Measurements from ENCODE around the gene DBNDD1. TPM values are rescaled to one million over a fixed set of nuclear protein-coding genes. Genes with fewer than 3 reads are reported as not detected.

Gene DBNDD1
- total RNA-seq, 4 donors from 2014 or later = 7.4 to 12.8 (median 10.3) TPM

GRCh38 chr16:90034504-90034903 is 15.2 kb upstream of the DBNDD1 start:
- Histone ChIP-seq H3K4me1 (no peaks in the 10 kb centered on the region), H3K4me3 (replicated peaks in 1 of 3) (no peak overlapping the region), H3K36me3 (peaks cover 60 to 63% of the 10 kb centered on the region in 2 donors), H3K9me3 (no peaks in the 10 kb centered on the region), H3K27me3 (no peaks in the 10 kb centered on the region), H3K27ac (no peak overlapping the region)
- DNase-seq = no peak
- TF ChIP-seq CTCF (IDR thresholded peaks at IDR 0.05) (no peak), POLR2A (IDR thresholded peaks at IDR 0.05) (no peak)
- intact Hi-C loops (cut with DNase I) = no loop called here
- 83% methylated on average over 8 of the region's 8 CpGs for WGBS, 2 donors

GRCh38 chr16:90033387-90033786 is 14.1 kb upstream of the DBNDD1 start:
- no peak overlapping the region for H3K27ac ChIP-seq
- intact Hi-C loops (cut with DNase I) = no loop called here
- H3K9me3 ChIP-seq = no peaks in the 10 kb centered on the region
- H3K27me3 ChIP-seq = no peaks in the 10 kb centered on the region
- TF ChIP-seq POLR2A (IDR thresholded peaks at IDR 0.05) (no peak), CTCF (IDR thresholded peaks at IDR 0.05) (no peak)
- peaks cover 51 to 52% of the 10 kb centered on the region in 2 donors for H3K36me3 ChIP-seq
- no peak overlapping the region for H3K4me3 ChIP-seq (replicated peaks in 1 of 3)
- 86 to 87% methylated on average over 4 of the region's 4 CpGs for WGBS, 2 donors
- no peak for DNase-seq
- H3K4me1 ChIP-seq = no peaks in the 10 kb centered on the region

DNA sequence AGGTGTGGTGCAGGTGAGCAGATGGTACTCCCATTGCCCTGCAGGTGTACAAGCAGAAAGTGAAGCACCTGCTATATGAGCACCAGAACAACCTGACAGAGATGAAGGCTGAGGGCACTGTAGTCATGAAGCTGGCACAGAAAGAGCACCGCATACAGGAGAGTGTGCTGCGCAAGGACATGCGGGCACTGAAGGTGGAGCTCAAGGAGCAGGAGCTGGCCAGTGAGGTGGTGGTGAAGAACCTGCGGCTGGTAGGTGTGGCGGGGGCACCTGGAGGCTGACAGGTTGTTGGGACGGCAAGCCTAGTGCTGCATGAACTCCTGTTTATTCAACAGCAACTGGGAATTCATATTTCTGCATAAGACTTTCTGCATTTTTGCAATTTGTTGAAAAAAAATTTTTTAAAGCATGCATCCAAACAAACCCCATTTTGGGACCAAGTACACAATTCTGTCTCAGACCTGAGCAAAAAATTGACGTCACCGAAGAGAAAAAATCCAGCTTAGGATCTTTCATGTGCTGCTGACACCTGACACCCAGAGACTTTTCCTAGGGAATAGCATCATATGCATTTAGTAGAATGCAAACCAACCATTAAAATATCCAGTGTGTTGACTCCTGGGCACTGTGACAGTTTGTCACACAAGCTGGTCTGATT is 13.5 kb upstream of the DBNDD1 start:
- H3K36me3 ChIP-seq = peaks cover 46 to 47% of the 10 kb centered on the region in 2 donors
- no peaks in the 10 kb centered on the region for H3K9me3 ChIP-seq
- TF ChIP-seq CTCF (IDR thresholded peaks at IDR 0.05) = no peak
- TF ChIP-seq POLR2A (IDR thresholded peaks at IDR 0.05) = no peak
- H3K27me3 ChIP-seq = no peaks in the 10 kb centered on the region
- H3K27ac ChIP-seq = no peak overlapping the region
- no peak overlapping the region for H3K4me3 ChIP-seq (replicated peaks in 1 of 3)
- no peak for DNase-seq
- H3K4me1 ChIP-seq = no peaks in the 10 kb centered on the region
- 89 to 90% methylated on average over 8 of the region's 8 CpGs for WGBS, 2 donors
- intact Hi-C loops (cut with DNase I) = no loop called here

DNA sequence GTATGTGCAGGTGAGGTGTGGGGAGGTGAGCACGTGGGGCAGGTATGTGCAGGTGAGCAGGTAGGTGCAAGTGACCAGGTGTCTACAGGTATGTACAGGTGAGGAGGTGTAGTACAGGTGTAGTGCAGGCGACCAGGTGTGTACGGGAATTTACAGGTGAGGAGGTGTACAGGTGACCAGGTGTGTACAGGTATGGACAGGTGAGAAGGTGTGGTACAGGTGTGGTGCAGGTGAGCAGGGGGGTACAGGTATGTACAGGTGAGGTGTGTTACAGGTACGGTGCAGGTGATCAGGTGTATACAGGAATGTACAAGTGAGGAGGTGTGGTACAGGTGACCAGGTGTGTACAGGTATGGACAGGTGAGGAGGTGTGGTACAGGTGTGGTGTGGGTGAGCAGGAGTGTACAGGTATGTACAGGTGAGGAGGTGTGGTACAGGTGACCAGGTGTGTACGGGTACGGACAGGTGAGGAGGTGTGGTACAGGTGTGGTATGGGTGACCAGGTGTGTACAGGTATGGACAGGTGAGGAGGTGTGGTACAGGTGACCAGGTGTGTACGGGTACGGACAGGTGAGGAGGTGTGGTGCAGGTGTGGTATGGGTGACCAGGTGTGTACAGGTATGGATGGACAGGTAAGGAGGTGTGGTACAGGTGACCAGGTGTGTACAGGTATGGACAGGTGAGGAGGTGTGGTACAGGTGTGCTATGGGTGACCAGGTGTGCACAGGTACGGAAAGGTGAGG is 12.8 kb upstream of the DBNDD1 start:
- Histone ChIP-seq H3K27ac (no peak overlapping the region), H3K36me3 (peaks cover 42 to 43% of the 10 kb centered on the region in 2 donors), H3K4me1 (no peaks in the 10 kb centered on the region), H3K4me3 (replicated peaks in 1 of 3) (no peak overlapping the region), H3K27me3 (no peaks in the 10 kb centered on the region), H3K9me3 (no peaks in the 10 kb centered on the region)
- no peak for DNase-seq
- no peak for TF ChIP-seq POLR2A (IDR thresholded peaks at IDR 0.05)
- TF ChIP-seq CTCF (IDR thresholded peaks at IDR 0.05) = no peak
- WGBS, 2 donors = 88 to 90% methylated on average over 9 of the region's 9 CpGs
- intact Hi-C loops (cut with DNase I) = no loop called here

Data from thyroid gland (tissue), 4 donors.